ENCODE results near the gene RABGAP1.

Gene RABGAP1

DNA sequence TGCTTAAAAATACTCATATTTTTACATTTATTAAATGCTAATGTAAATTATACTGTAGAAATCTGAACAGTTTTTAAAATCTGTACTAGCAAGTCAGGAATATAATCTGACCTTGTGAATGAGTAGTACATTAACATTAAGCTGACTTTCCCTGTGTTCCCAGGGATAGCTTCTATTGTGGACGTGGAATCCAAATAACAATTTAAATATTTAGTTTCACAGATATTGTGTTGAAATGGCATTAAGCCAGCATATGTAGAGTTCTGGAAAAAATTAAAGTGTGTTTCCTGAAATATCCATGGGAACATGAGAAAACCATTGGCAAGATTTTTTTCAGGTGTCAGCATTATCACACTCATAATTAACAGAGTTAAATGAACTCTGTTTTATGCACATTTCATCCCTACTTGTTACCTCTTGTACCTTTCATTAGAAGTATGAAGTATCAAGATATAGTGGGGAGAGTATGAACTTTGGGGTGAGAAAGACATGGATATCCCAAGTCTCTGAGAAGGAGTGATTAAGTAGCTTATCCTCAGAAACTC is 5.7 kb downstream of the RABGAP1 start:
- Histone ChIP-seq H3K27me3 (ENCODE audit: insufficient read depth, poor library complexity, severe bottlenecking) (no peaks in the 10 kb centered on the region), H3K4me3 (replicated peaks; ENCODE audit: insufficient read depth, low read length) (no peak overlapping the region), H3K27ac (replicated peaks) (no peak overlapping the region)
- DNase-seq (ENCODE audit: low read depth in 1 of 2, low spot score in 1 of 2) = no peak
- TF ChIP-seq, protein P1, sequence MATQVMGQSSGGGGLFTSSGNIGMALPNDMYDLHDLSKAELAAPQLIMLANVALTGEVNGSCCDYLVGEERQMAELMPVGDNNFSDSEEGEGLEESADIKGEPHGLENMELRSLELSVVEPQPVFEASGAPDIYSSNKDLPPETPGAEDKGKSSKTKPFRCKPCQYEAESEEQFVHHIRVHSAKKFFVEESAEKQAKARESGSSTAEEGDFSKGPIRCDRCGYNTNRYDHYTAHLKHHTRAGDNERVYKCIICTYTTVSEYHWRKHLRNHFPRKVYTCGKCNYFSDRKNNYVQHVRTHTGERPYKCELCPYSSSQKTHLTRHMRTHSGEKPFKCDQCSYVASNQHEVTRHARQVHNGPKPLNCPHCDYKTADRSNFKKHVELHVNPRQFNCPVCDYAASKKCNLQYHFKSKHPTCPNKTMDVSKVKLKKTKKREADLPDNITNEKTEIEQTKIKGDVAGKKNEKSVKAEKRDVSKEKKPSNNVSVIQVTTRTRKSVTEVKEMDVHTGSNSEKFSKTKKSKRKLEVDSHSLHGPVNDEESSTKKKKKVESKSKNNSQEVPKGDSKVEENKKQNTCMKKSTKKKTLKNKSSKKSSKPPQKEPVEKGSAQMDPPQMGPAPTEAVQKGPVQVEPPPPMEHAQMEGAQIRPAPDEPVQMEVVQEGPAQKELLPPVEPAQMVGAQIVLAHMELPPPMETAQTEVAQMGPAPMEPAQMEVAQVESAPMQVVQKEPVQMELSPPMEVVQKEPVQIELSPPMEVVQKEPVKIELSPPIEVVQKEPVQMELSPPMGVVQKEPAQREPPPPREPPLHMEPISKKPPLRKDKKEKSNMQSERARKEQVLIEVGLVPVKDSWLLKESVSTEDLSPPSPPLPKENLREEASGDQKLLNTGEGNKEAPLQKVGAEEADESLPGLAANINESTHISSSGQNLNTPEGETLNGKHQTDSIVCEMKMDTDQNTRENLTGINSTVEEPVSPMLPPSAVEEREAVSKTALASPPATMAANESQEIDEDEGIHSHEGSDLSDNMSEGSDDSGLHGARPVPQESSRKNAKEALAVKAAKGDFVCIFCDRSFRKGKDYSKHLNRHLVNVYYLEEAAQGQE (IDR thresholded peaks at IDR 0.05; ENCODE audit: insufficient replicate concordance, low read depth) = no peak

GRCh38 chr9:122948313-122948712 is 7.5 kb downstream of the RABGAP1 start:
- H3K27ac ChIP-seq (replicated peaks) = no peak overlapping the region
- TF ChIP-seq, protein P2, sequence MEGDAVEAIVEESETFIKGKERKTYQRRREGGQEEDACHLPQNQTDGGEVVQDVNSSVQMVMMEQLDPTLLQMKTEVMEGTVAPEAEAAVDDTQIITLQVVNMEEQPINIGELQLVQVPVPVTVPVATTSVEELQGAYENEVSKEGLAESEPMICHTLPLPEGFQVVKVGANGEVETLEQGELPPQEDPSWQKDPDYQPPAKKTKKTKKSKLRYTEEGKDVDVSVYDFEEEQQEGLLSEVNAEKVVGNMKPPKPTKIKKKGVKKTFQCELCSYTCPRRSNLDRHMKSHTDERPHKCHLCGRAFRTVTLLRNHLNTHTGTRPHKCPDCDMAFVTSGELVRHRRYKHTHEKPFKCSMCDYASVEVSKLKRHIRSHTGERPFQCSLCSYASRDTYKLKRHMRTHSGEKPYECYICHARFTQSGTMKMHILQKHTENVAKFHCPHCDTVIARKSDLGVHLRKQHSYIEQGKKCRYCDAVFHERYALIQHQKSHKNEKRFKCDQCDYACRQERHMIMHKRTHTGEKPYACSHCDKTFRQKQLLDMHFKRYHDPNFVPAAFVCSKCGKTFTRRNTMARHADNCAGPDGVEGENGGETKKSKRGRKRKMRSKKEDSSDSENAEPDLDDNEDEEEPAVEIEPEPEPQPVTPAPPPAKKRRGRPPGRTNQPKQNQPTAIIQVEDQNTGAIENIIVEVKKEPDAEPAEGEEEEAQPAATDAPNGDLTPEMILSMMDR (IDR thresholded peaks at IDR 0.05; ENCODE audit: insufficient read depth, low read length) = no peak
- TF ChIP-seq GABPA (IDR thresholded peaks at IDR 0.05; ENCODE audit: low read depth) (no peak), POLR2AphosphoS5 (IDR thresholded peaks at IDR 0.05; ENCODE audit: low read depth) (no peak)
- no peak for DNase-seq (ENCODE audit: low read depth in 1 of 2, low spot score in 1 of 2)
- H3K27me3 ChIP-seq (ENCODE audit: insufficient read depth, poor library complexity, severe bottlenecking) = no peaks in the 10 kb centered on the region
- H3K4me3 ChIP-seq (replicated peaks; ENCODE audit: insufficient read depth, low read length) = no peak overlapping the region

DNA sequence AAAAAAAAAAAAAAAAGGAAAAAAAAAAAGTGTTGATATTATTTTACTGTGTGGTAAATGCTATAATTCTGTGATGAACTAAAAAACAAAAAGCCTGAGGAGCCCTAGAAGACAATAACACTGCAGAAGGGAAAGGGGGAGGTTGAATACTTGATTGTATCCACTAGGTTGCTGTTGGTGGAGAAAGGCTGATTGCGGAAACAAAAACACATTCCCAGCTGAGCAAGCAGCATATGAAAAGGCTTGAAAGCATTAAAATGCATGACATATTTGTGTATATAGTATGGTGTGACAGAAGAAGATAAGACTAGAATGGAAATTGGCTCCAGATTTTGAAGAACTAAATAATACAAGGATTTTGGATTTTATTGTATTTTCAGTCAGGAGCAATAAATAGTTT is 8.9 kb downstream of the RABGAP1 start:
- TF ChIP-seq POLR2AphosphoS5 (IDR thresholded peaks at IDR 0.05; ENCODE audit: low read depth) (no peak), GABPA (IDR thresholded peaks at IDR 0.05; ENCODE audit: low read depth) (no peak), SPI1 (IDR thresholded peaks at IDR 0.05; ENCODE audit: borderline replicate concordance, low read depth) (no peak)
- TF ChIP-seq, protein P2 (IDR thresholded peaks at IDR 0.05; ENCODE audit: insufficient read depth, low read length) = no peak
- TF ChIP-seq, protein P1 (IDR thresholded peaks at IDR 0.05; ENCODE audit: insufficient replicate concordance, low read depth) = no peak
- no peak overlapping the region for H3K27ac ChIP-seq (replicated peaks)
- no peak overlapping the region for H3K4me3 ChIP-seq (replicated peaks; ENCODE audit: insufficient read depth, low read length)
- no peaks in the 10 kb centered on the region for H3K27me3 ChIP-seq (ENCODE audit: insufficient read depth, poor library complexity, severe bottlenecking)
- DNase-seq (ENCODE audit: low read depth in 1 of 2, low spot score in 1 of 2) = no peak

DNA sequence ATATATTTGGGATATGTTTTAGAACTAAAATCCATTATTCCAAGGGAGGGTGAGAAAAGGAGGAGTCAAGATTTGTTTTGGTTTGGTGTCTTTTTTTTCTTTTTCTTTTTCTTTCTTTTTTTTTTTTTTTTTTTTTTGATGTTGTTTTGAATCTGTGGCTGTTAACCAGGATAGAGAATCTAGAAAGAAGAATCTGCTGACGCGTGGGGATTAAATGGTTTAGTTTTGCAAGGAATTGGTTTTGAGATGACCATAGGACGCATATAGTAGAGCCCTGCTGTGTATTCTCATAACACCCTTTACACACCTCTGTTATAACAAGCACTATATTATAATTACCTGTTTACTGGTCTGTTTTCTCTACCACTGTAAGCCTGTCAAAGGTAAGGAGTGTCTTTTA is 9.4 kb downstream of the RABGAP1 start:
- no peak overlapping the region for H3K4me3 ChIP-seq (replicated peaks; ENCODE audit: insufficient read depth, low read length)
- H3K27ac ChIP-seq (replicated peaks) = no peak overlapping the region
- H3K27me3 ChIP-seq (ENCODE audit: insufficient read depth, poor library complexity, severe bottlenecking) = no peaks in the 10 kb centered on the region
- TF ChIP-seq GABPA (IDR thresholded peaks at IDR 0.05; ENCODE audit: low read depth) (no peak), SPI1 (IDR thresholded peaks at IDR 0.05; ENCODE audit: borderline replicate concordance, low read depth) (no peak), POLR2AphosphoS5 (IDR thresholded peaks at IDR 0.05; ENCODE audit: low read depth) (no peak)
- TF ChIP-seq, protein P1 (IDR thresholded peaks at IDR 0.05; ENCODE audit: insufficient replicate concordance, low read depth) = no peak
- TF ChIP-seq, protein P2 (IDR thresholded peaks at IDR 0.05; ENCODE audit: insufficient read depth, low read length) = no peak
- no peak for DNase-seq (ENCODE audit: low read depth in 1 of 2, low spot score in 1 of 2)

Data from HL-60 (cell line).